Naive thymus-derived CD8-positive, alpha-beta T cell (primary cell): ENCODE results near the gene DIAPH3. TPM values are rescaled to one million over a fixed set of nuclear protein-coding genes. Genes with fewer than 3 reads are reported as not detected.

Source experiments
- ATAC-seq, 2 donors: fragments of 150-1000 bp; cut with Tn5 transposase in 1 of 2; sonication (Bioruptor Pico), chemical (Tn5 transposase) in 1 of 2; 1 replicate in 1 of 2; 2 replicates in 1 of 2; pipeline ENCODE4 v1.10.0; 2021; ENCODE audit warnings: mild to moderate bottlenecking in 2 of 2, moderate library complexity in 2 of 2
- POLR2A ChIA-PET: fragments of 350-600 bp; sonication (Branson Sonifier 250); formaldehyde crosslinking; loops from one replicate; lab custom pipeline; 2021; ENCODE audit warnings: antibody characterized with exemption; lab: Charles Lee
- DNase-seq, 10 donors: peaks; one replicate each; pipeline versions ENCODE4 v3.0.0 to v3.0.0-alpha.2; 2020 to 2022
- H3K27ac Mint-ChIP-seq, 10 donors: one replicate each; pipeline ENCODE4 v1.8.0; 2020 to 2022; ENCODE audit warnings: mild to moderate bottlenecking in 10 of 10, mixed read lengths in 10 of 10, moderate library complexity in 4 of 10, inconsistent platforms in 1 of 10
- H3K27me3 Mint-ChIP-seq, 5 donors: one replicate each; pipeline ENCODE4 v1.8.0; 2021 to 2022; ENCODE audit warnings: mixed read lengths in 5 of 5
- H3K36me3 Mint-ChIP-seq, 3 donors: one replicate each; pipeline ENCODE4 v1.8.0; 2020 to 2022; ENCODE audit warnings: mixed read lengths in 3 of 3, mild to moderate bottlenecking in 2 of 3, inconsistent platforms in 1 of 3
- H3K4me1 Mint-ChIP-seq, 4 donors: one replicate each; pipeline ENCODE4 v1.8.0; 2021 to 2022; ENCODE audit warnings: mixed read lengths in 4 of 4
- H3K4me3 Mint-ChIP-seq, 10 donors: one replicate each; pipeline ENCODE4 v1.8.0; 2020 to 2022; ENCODE audit warnings: mild to moderate bottlenecking in 10 of 10, mixed read lengths in 10 of 10, moderate library complexity in 6 of 10, inconsistent platforms in 1 of 10
- H3K9me3 Mint-ChIP-seq, 9 donors: one replicate each; pipeline ENCODE4 v1.8.0; 2020 to 2022; ENCODE audit warnings: mixed read lengths in 9 of 9, mild to moderate bottlenecking in 3 of 9, inconsistent platforms in 1 of 9, moderate library complexity in 1 of 9
- polyA plus RNA-seq, 3 donors: library from polyadenylated mRNA; unstranded; fragments of 300-500 nt; fragmentation: Illumina TruSeq; gene quantifications; one replicate each; pipeline ENCODE4 v1.2.3, GENCODE V29; 2021
- total RNA-seq, 8 experiments: library from RNA in 2 of 8; stranded (reverse) in 2 of 8; gene quantifications; one replicate each; pipeline ENCODE4 v1.2.3 and lab custom pipeline; 2021 to 2026

DIAPH3 gene
- total and polyA plus RNA-seq, 5 experiments from 2014 or later, result 0.02 to 0.05 TPM; not detected in 3

DNA sequence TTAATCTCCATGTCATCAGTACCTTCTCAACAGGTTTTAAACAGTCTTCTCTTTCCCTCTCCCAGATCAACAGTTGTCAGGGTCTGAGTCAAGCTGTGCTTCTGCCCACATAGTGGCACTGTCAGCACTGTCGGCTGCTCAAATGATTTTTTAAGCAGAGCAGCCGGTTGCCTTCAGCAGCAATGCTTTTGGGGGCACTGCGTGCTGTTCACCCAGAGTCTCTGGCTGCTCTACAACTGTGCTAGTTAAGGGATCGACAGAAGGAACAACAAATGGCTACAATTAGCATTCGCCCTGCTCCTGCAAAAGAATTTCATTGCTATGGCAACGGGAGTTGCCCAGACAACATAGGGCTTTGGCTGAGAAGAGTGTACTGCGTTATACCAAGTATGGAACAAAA is 412.9 kb downstream of the DIAPH3 start:
- Mint-ChIP-seq H3K27me3 (peaks cover 0 to 6% (median 0%) of the 10 kb centered on the region in 5 donors), H3K27ac (no peak overlapping the region), H3K4me3 (peak overlapping the region in 1 of 10 donors; percentile 36), H3K36me3 (no peaks in the 10 kb centered on the region), H3K4me1 (no peaks in the 10 kb centered on the region), H3K9me3 (no peaks in the 10 kb centered on the region)
- ATAC-seq, result no peak
- POLR2A ChIA-PET, result no interaction called here
- DNase-seq, result no peak

DNA sequence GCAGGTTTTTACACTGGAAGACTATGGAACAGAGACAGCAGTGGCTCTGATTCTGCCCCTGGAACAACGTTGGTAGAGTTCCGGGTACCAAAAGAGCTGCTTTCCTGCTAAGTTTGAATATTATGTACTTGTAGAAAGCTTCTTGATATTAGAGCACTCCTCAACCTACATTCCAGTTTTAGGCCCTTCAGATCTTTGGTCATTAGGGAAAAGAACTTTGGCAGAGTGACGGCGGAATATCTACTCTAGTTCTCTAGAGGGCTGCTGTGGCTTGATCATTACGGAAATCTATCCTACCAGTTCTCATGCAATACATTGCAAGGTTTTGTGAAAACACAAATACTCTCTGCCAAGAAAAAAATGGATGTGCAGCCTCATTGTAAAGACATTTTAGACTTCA is 415.7 kb downstream of the DIAPH3 start:
- H3K27ac Mint-ChIP-seq, result no peak overlapping the region
- DNase-seq (no peak), ATAC-seq (no peak)
- no peak overlapping the region for H3K4me3 Mint-ChIP-seq
- POLR2A ChIA-PET, result no interaction called here
- H3K27me3 Mint-ChIP-seq, result peaks cover 0 to 2% (median 0%) of the 10 kb centered on the region in 5 donors
- no peaks in the 10 kb centered on the region for H3K4me1 Mint-ChIP-seq
- no peaks in the 10 kb centered on the region for H3K36me3 Mint-ChIP-seq
- no peaks in the 10 kb centered on the region for H3K9me3 Mint-ChIP-seq

DNA sequence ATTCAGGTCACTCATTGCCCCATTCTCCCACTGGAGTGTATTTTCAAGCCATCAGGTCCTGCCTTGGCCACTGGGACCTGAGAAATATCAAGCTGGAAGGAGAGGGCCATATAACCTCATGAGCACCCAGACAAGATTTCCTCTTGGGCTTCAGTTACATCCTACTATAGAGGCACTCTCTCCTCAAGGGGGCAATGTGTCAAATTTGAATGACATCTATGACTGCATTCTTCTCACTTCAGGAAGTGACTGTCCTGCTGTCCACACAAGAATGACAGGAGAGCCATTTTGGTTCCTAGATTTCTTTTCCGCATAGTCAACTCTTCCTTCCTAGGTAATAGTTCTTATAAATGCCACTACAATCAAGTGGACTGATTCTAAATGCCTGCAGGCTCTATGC is 416.2 kb downstream of the DIAPH3 start:
- no peak for DNase-seq
- H3K27ac Mint-ChIP-seq, result no peak overlapping the region
- no peaks in the 10 kb centered on the region for H3K9me3 Mint-ChIP-seq
- no peak for ATAC-seq
- POLR2A ChIA-PET, result no interaction called here
- no peaks in the 10 kb centered on the region for H3K4me1 Mint-ChIP-seq
- H3K4me3 Mint-ChIP-seq, result no peak overlapping the region
- peaks cover 0 to 2% (median 0%) of the 10 kb centered on the region in 5 donors for H3K27me3 Mint-ChIP-seq
- no peaks in the 10 kb centered on the region for H3K36me3 Mint-ChIP-seq

- Mint-ChIP-seq H3K4me1 (no peaks in the 10 kb centered on the region), H3K9me3 (no peaks in the 10 kb centered on the region), H3K27ac (no peak overlapping the region), H3K4me3 (no peak overlapping the region), H3K27me3 (peaks cover 0 to 4% (median 0%) of the 10 kb centered on the region in 5 donors), H3K36me3 (no peaks in the 10 kb centered on the region)
- POLR2A ChIA-PET, result no interaction called here
- no peak for DNase-seq
- no peak for ATAC-seq
Measured at GRCh38 chr13:59746291-59746962, 417.3 kb downstream of the DIAPH3 start.

- Mint-ChIP-seq H3K9me3 (no peaks in the 10 kb centered on the region), H3K4me3 (no peak overlapping the region), H3K27me3 (peaks cover 0 to 4% (median 0%) of the 10 kb centered on the region in 5 donors), H3K4me1 (no peaks in the 10 kb centered on the region), H3K27ac (no peak overlapping the region), H3K36me3 (no peaks in the 10 kb centered on the region)
- ATAC-seq (no peak), DNase-seq (no peak)
- POLR2A ChIA-PET, result no interaction called here
Measured at GRCh38 chr13:59745392-59745788, 418.3 kb downstream of the DIAPH3 start.

- Mint-ChIP-seq H3K9me3 (no peaks in the 10 kb centered on the region), H3K27ac (peak overlapping the region in 1 of 10 donors; percentile 36), H3K27me3 (peaks cover 0 to 4% (median 0%) of the 10 kb centered on the region in 5 donors), H3K4me3 (no peak overlapping the region), H3K36me3 (no peaks in the 10 kb centered on the region), H3K4me1 (no peaks in the 10 kb centered on the region)
- DNase-seq (no peak), ATAC-seq (no peak)
- POLR2A ChIA-PET, result no interaction called here
Measured at GRCh38 chr13:59744747-59745391, 418.9 kb downstream of the DIAPH3 start.

GRCh38 chr13:59743195-59743594 is 420.5 kb downstream of the DIAPH3 start:
- H3K9me3 Mint-ChIP-seq, result no peaks in the 10 kb centered on the region

DNA sequence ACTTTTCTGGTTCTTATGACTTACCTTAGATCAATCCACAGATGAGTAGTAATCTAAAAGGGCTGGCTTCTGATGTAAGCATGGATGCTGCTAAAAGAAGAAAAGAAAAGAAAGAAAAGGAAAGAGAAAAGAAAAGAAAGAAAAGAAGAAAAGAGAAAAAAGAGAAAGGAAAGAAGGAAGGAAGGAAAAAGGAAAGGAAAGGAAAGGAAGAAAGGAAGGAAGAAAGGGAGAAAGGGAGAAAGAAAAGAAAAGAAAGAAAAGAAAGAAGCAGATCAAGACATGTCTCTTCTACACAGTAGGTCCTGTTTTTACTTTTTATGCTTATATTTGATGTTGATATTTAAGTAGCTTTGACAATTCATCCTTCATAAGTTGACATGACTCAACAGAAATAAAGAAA is 421.3 kb downstream of the DIAPH3 start:
- H3K9me3 Mint-ChIP-seq, result no peaks in the 10 kb centered on the region
- no peak for ATAC-seq
- no peak overlapping the region for H3K27ac Mint-ChIP-seq
- H3K4me3 Mint-ChIP-seq, result no peak overlapping the region
- DNase-seq, result no peak
- no peaks in the 10 kb centered on the region for H3K36me3 Mint-ChIP-seq
- H3K4me1 Mint-ChIP-seq, result no peaks in the 10 kb centered on the region
- POLR2A ChIA-PET, result no interaction called here
- H3K27me3 Mint-ChIP-seq, result peaks cover 0 to 4% (median 0%) of the 10 kb centered on the region in 5 donors

More at GRCh38 chr13:59743195-59743594, 420.5 kb downstream of the DIAPH3 start:
- no peak for DNase-seq
- POLR2A ChIA-PET, result no interaction called here
- H3K4me3 Mint-ChIP-seq, result no peak overlapping the region
- no peaks in the 10 kb centered on the region for H3K4me1 Mint-ChIP-seq
- H3K27ac Mint-ChIP-seq, result no peak overlapping the region
- ATAC-seq, result no peak
- peaks cover 0 to 4% (median 0%) of the 10 kb centered on the region in 5 donors for H3K27me3 Mint-ChIP-seq
- no peaks in the 10 kb centered on the region for H3K36me3 Mint-ChIP-seq

DNA sequence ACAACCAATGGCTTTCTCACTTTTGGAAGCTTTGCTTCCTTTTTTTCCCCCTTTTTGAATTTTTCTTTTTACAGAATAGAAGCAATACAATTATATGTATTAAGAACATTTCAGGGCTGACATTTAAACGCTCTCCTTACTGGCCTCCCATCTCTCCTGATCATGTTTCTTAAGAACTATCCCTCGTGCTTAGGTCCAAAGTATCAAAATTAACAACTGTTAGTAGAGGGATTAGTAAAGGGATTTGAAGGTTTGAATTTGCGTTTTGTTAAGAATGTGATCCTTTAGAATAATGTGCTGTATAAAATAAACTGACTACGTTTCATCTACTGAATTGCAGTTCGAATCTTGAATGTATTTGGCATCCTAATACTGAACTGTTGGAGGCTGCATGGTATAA is 424.8 kb downstream of the DIAPH3 start:
- H3K4me1 Mint-ChIP-seq, result no peaks in the 10 kb centered on the region
- no peak for DNase-seq

GRCh38 chr13:59734393-59734792 is 429.3 kb downstream of the DIAPH3 start:
- no peak overlapping the region for H3K4me3 Mint-ChIP-seq
- no peak overlapping the region for H3K27ac Mint-ChIP-seq
- no peak for DNase-seq
- ATAC-seq, result no peak
- H3K4me1 Mint-ChIP-seq, result no peaks in the 10 kb centered on the region
- H3K9me3 Mint-ChIP-seq, result no peaks in the 10 kb centered on the region
- POLR2A ChIA-PET, result no interaction called here
- H3K36me3 Mint-ChIP-seq, result no peaks in the 10 kb centered on the region
- H3K27me3 Mint-ChIP-seq, result peaks cover 0 to 3% (median 0%) of the 10 kb centered on the region in 5 donors

More for the DNA sequence above, 424.8 kb downstream of the DIAPH3 start:
- Mint-ChIP-seq H3K27me3 (peaks cover 0 to 4% (median 0%) of the 10 kb centered on the region in 5 donors), H3K9me3 (no peaks in the 10 kb centered on the region), H3K27ac (no peak overlapping the region), H3K36me3 (no peaks in the 10 kb centered on the region), H3K4me3 (no peak overlapping the region)
- POLR2A ChIA-PET, result no interaction called here
- no peak for ATAC-seq

DNA sequence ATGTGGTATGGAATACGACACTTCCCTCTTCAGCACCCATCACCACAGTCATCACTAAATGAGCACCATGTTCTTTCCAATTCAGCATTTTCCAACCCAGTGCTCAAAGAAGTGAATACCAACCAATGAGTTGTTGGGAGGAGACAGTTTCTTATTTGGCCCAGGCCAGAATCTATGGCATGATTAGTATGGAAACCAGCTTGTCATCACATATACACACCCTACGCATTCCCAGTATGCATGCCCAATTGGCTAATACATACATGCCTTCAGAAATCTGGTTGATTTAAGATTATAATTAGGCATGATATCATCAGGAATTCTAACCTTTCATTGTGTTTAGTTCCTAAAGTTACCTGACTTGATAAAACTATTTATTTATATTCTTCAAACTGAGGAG is 430.0 kb downstream of the DIAPH3 start:
- no peaks in the 10 kb centered on the region for H3K9me3 Mint-ChIP-seq
- ATAC-seq (no peak), DNase-seq (no peak)
- no peak overlapping the region for H3K4me3 Mint-ChIP-seq
- no peaks in the 10 kb centered on the region for H3K4me1 Mint-ChIP-seq
- POLR2A ChIA-PET, result no interaction called here
- no peak overlapping the region for H3K27ac Mint-ChIP-seq
- peaks cover 0 to 3% (median 0%) of the 10 kb centered on the region in 5 donors for H3K27me3 Mint-ChIP-seq
- H3K36me3 Mint-ChIP-seq, result no peaks in the 10 kb centered on the region

DNA sequence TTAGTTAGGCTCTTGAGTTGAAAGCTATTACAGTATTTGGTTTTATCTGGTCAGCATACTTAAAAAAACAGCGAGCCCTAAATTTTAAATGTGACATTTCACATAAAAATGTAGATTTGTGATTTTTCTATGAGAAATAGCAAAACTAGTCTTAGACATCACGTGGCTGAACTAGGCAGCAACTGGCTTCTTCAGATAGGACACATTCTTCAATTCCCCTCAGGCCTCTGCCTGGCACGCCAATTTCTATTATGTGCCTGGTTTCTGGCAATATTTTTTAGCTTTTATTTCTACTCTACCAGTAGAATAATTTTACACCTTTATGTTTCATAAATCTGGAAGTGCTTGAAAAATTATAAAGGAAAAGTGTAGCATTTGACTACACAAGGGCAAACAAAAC is 433.7 kb downstream of the DIAPH3 start:
- Mint-ChIP-seq H3K36me3 (no peaks in the 10 kb centered on the region), H3K27me3 (peaks cover 0 to 3% (median 0%) of the 10 kb centered on the region in 5 donors), H3K4me1 (no peaks in the 10 kb centered on the region), H3K9me3 (no peaks in the 10 kb centered on the region), H3K4me3 (no peak overlapping the region), H3K27ac (no peak overlapping the region)
- POLR2A ChIA-PET, result no interaction called here
- DNase-seq, result no peak
- no peak for ATAC-seq

GRCh38 chr13:59728896-59729545 is 434.7 kb downstream of the DIAPH3 start:
- no peak for ATAC-seq

More at GRCh38 chr13:59728896-59729545, 434.7 kb downstream of the DIAPH3 start:
- no peak for DNase-seq
- no peaks in the 10 kb centered on the region for H3K4me1 Mint-ChIP-seq
- no peak overlapping the region for H3K27ac Mint-ChIP-seq
- no peaks in the 10 kb centered on the region for H3K9me3 Mint-ChIP-seq
- no peaks in the 10 kb centered on the region for H3K36me3 Mint-ChIP-seq
- no peak overlapping the region for H3K4me3 Mint-ChIP-seq
- peaks cover 0 to 3% (median 0%) of the 10 kb centered on the region in 5 donors for H3K27me3 Mint-ChIP-seq
- POLR2A ChIA-PET, result no interaction called here
